ENCODE measurements around the gene BRMS1L. TPM values are rescaled to one million over a fixed set of nuclear protein-coding genes. Genes with fewer than 3 reads are reported as not detected.

The BRMS1L gene
- total and polyA plus RNA-seq, 2 of the 13 experiments (the other 11 are each of a cell fraction or from before 2014, with no cell fraction given), result 21.1 to 23.8 TPM

DNA sequence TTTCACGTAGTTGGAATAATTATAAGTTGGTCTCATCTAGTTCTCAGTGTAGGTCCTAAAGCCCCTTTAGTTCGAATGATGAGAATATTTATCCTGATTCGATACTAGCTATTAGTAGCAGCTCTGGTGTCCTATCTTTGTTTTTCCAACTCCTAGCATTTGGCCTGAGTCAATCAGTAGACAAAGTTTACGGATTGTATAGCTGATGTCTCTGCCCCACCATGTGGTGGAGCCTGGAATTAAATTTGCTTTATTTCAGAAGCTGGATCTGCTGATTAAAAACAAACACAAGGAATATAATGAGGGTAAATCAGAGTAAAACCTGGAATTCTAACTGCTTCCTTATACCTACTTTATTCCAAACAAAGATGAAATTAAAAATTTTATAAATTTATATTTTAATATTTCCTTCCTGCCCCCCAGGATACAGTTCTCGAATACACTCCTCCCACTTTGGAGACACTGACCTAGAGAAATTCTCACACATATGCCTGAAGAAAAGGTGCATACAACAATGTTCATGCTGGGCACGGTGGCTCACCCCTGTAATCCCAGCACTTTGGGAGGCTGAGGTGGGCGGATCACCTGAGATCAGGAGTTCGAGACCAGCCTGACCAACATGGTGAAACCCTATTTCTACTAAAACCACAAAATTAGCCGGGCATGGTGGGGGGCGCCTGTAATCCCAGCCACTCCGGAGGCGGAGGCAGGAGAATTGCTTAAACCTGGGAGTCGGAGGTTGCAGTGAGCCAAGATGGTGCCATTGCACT is 7.6 kb upstream of the BRMS1L start:
- intact Hi-C loops (cut with micrococcal nuclease; ENCODE audit: unreplicated experiment) (loop anchor here (2.0 to 10.0 kb wide), 4 partner anchors 132 to 674 kb away; no protein-coding TSS in a partner anchor), in situ Hi-C loops (cut with HindIII; ENCODE audit: extremely low pct_ligation_motif_present, low pct_unique_long_range_greater_than_20kb) (loop anchor here (5.0 to 25.0 kb wide), 4 partner anchors 124 to 681 kb away; partner anchors contain the start of gene INSM2)
- Histone ChIP-seq H3K4me3 (replicated peaks in 1 of 3; ENCODE audit: insufficient read depth in 1 of 3, low read depth in 2 of 3, low read length in 3 of 3) (peak overlapping the region in 1 of 3 experiments; percentile 11; a peak in 1 of 6 replicates), H4K20me1 (ENCODE audit: insufficient read depth, low read length) (no peaks in the 10 kb centered on the region), H3K27me3 (ENCODE audit: control insufficient read depth in 1 of 2, insufficient read depth in 2 of 2, low read length in 2 of 2) (no peaks in the 10 kb centered on the region), H3K79me2 (ENCODE audit: insufficient read depth, low read length) (no peaks in the 10 kb centered on the region), H3K27ac (ENCODE audit: extremely low read length, insufficient read depth, low read length) (no peak overlapping the region), H3K36me3 (replicated peaks in 1 of 2; ENCODE audit: control insufficient read depth in 1 of 2, insufficient read depth in 2 of 2, low read length in 2 of 2) (no peaks in the 10 kb centered on the region), H3K4me2 (ENCODE audit: low read depth, low read length) (peak overlapping the region; percentile 57), H3K9ac (ENCODE audit: insufficient read depth, low read depth, low read length) (no peak overlapping the region), H3K4me1 (ENCODE audit: insufficient read depth, low read length) (peaks cover 26% of the 10 kb centered on the region), H3K9me3 (ENCODE audit: low read length) (no peaks in the 10 kb centered on the region), H2AFZ (ENCODE audit: low read length) (no peak overlapping the region)
- FAIRE-seq, result peak; percentile 75
- peak; percentile 85 for ATAC-seq
- WGBS (ENCODE audit: low lambda C conversion rate), result 47% methylated on average over 13 of the region's 13 CpGs
- ChIA-PET POLR2A (interaction anchor here (1.1 to 5.5 kb wide), 4 partner anchors 8 to 16 kb away, joined by 3 to 43 read pairs (median 10); partner anchors contain the start of genes BRMS1L and RALGAPA1), CTCF (ENCODE audit: low intra/inter-chr PET ratio, low total read pairs) (interaction anchor here (1.0 to 2.4 kb wide), 3 partner anchors 131 to 380 kb away, joined by 3 to 13 read pairs (median 6); partner anchors contain the start of gene INSM2)
- no TSS peak for BruUV-seq (replicated peaks)
- peak; percentile 86 for DNase-seq (ENCODE audit: low spot score)
- TF ChIP-seq ZNF407 (CRISPR knock-in tag; IDR thresholded peaks at IDR 0.05; ENCODE audit: not compliant biosample characterization), result no peak
- TF ChIP-seq, protein P1, sequence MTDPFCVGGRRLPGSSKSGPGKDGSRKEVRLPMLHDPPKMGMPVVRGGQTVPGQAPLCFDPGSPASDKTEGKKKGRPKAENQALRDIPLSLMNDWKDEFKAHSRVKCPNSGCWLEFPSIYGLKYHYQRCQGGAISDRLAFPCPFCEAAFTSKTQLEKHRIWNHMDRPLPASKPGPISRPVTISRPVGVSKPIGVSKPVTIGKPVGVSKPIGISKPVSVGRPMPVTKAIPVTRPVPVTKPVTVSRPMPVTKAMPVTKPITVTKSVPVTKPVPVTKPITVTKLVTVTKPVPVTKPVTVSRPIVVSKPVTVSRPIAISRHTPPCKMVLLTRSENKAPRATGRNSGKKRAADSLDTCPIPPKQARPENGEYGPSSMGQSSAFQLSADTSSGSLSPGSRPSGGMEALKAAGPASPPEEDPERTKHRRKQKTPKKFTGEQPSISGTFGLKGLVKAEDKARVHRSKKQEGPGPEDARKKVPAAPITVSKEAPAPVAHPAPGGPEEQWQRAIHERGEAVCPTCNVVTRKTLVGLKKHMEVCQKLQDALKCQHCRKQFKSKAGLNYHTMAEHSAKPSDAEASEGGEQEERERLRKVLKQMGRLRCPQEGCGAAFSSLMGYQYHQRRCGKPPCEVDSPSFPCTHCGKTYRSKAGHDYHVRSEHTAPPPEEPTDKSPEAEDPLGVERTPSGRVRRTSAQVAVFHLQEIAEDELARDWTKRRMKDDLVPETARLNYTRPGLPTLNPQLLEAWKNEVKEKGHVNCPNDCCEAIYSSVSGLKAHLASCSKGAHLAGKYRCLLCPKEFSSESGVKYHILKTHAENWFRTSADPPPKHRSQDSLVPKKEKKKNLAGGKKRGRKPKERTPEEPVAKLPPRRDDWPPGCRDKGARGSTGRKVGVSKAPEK (CRISPR knock-in tag; IDR thresholded peaks at IDR 0.05; ENCODE audit: borderline replicate concordance), result no peak
- no peak for TF ChIP-seq ZNF292 (CRISPR knock-in tag; IDR thresholded peaks at IDR 0.05; ENCODE audit: borderline replicate concordance, low read depth)
- TF ChIP-seq, protein P2, sequence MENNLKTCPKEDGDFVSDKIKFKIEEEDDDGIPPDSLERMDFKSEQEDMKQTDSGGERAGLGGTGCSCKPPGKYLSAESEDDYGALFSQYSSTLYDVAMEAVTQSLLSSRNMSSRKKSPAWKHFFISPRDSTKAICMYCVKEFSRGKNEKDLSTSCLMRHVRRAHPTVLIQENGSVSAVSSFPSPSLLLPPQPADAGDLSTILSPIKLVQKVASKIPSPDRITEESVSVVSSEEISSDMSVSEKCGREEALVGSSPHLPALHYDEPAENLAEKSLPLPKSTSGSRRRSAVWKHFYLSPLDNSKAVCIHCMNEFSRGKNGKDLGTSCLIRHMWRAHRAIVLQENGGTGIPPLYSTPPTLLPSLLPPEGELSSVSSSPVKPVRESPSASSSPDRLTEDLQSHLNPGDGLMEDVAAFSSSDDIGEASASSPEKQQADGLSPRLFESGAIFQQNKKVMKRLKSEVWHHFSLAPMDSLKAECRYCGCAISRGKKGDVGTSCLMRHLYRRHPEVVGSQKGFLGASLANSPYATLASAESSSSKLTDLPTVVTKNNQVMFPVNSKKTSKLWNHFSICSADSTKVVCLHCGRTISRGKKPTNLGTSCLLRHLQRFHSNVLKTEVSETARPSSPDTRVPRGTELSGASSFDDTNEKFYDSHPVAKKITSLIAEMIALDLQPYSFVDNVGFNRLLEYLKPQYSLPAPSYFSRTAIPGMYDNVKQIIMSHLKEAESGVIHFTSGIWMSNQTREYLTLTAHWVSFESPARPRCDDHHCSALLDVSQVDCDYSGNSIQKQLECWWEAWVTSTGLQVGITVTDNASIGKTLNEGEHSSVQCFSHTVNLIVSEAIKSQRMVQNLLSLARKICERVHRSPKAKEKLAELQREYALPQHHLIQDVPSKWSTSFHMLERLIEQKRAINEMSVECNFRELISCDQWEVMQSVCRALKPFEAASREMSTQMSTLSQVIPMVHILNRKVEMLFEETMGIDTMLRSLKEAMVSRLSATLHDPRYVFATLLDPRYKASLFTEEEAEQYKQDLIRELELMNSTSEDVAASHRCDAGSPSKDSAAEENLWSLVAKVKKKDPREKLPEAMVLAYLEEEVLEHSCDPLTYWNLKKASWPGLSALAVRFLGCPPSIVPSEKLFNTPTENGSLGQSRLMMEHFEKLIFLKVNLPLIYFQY (CRISPR knock-in tag; IDR thresholded peaks at IDR 0.05; ENCODE audit: borderline replicate concordance), result no peak
- no peak for TF ChIP-seq ZNF83 (CRISPR knock-in tag; IDR thresholded peaks at IDR 0.05; ENCODE audit: borderline replicate concordance)

Measured in HepG2 (cell line).